ENCODE measurements around the gene EMC7.

GRCh38 chr15:34055868-34056595 is 45.6 kb downstream of the EMC7 start:
- no peak for TF ChIP-seq POLR2AphosphoS5 (IDR thresholded peaks at IDR 0.05; ENCODE audit: low read depth, low read length)
- TF ChIP-seq POLR2A (IDR thresholded peaks at IDR 0.05; ENCODE audit: low read depth, low read length): no peak
- TF ChIP-seq TAF1 (IDR thresholded peaks at IDR 0.05; ENCODE audit: low read depth, low read length): no peak
- no peak for TF ChIP-seq POU2F2 (IDR thresholded peaks at IDR 0.05; ENCODE audit: low read depth, low read length)

Measured in GM12891 (cell line).